GM23338 (cell line): ENCODE results near the gene COL24A1. TPM values are rescaled to one million over a fixed set of nuclear protein-coding genes. Genes with fewer than 3 reads are reported as not detected.

Experiments
- ATAC-seq: fragments of 200-7000 bp; cut with Tn5 transposase; 3 replicates; pipeline ENCODE4 v1.9.1; 2020
- DNase-seq: peaks from one replicate; pipeline ENCODE4 v3.0.0-alpha.2; 2015; ENCODE audit warnings: low spot score
- H2AFZ ChIP-seq: fragments of 200-600 bp; sonication (generic); 2 replicates; pipeline ENCODE4 v1.8.0; 2016; ENCODE audit warnings: antibody characterized with exemption, mild to moderate bottlenecking, moderate library complexity
- H3F3A ChIP-seq: fragments of 200-600 bp; sonication (generic); replicated peaks from 2 replicates; pipeline ENCODE4 v1.8.0; 2017; ENCODE audit warnings: antibody characterized with exemption, mixed run types, low read depth
- H3K27ac ChIP-seq: fragments of 200-600 bp; sonication (generic); 2 replicates; pipeline ENCODE4 v1.6.1; 2016; ENCODE audit warnings: low read depth
- H3K27me3 ChIP-seq: fragments of 200-600 bp; sonication (generic); 2 replicates; pipeline ENCODE4 v1.8.0; 2016; ENCODE audit warnings: mild to moderate bottlenecking, mixed run types, moderate library complexity; ENCODE audit not compliant: insufficient read depth
- H3K36me3 ChIP-seq: fragments of 200-600 bp; sonication (generic); 2 replicates; pipeline ENCODE4 v1.8.0; 2016; ENCODE audit warnings: mild to moderate bottlenecking; ENCODE audit not compliant: insufficient read depth
- H3K4me1 ChIP-seq: fragments of 200-600 bp; sonication (generic); 2 replicates; pipeline ENCODE4 v1.8.0; 2016; ENCODE audit warnings: mild to moderate bottlenecking, moderate library complexity; ENCODE audit not compliant: insufficient read depth
- H3K4me2 ChIP-seq: fragments of 200-600 bp; sonication (generic); 2 replicates; pipeline ENCODE4 v1.7.1; 2017; ENCODE audit warnings: mixed run types
- H3K4me3 ChIP-seq: fragments of 200-600 bp; sonication (generic); 2 replicates; pipeline ENCODE4 v1.6.1; 2016; ENCODE audit warnings: mixed run types
- H3K79me2 ChIP-seq: fragments of 200-600 bp; sonication (generic); replicated peaks from 2 replicates; pipeline ENCODE4 v1.8.0; 2017; ENCODE audit warnings: mild to moderate bottlenecking; ENCODE audit not compliant: insufficient read depth
- H3K9me2 ChIP-seq: fragments of 200-600 bp; sonication (generic); 2 replicates; pipeline ENCODE4 v1.8.0; 2017; ENCODE audit not compliant: insufficient read depth
- H4K20me1 ChIP-seq: fragments of 200-600 bp; sonication (generic); replicated peaks from 2 replicates; pipeline ENCODE4 v1.8.0; 2017; ENCODE audit warnings: mild to moderate bottlenecking; ENCODE audit not compliant: insufficient read depth
- H3K27ac Mint-ChIP-seq: 2 replicates; pipeline ENCODE4 v1.8.0; 2020; ENCODE audit warnings: inconsistent platforms, mild to moderate bottlenecking, moderate library complexity, mixed read lengths
- H3K27me3 Mint-ChIP-seq: 3 replicates; pipeline ENCODE4 v1.8.0; 2022; ENCODE audit warnings: low read depth, mild to moderate bottlenecking, moderate library complexity, mixed read lengths, inconsistent platforms; ENCODE audit not compliant: insufficient read depth, poor library complexity
- H3K36me3 Mint-ChIP-seq: 3 replicates; pipeline ENCODE4 v1.8.0; 2021; ENCODE audit warnings: low read depth, mild to moderate bottlenecking, inconsistent platforms, moderate library complexity, mixed read lengths
- H3K4me1 Mint-ChIP-seq: 3 replicates; pipeline ENCODE4 v1.8.0; 2020; ENCODE audit warnings: mild to moderate bottlenecking, inconsistent platforms, mixed read lengths
- H3K4me3 Mint-ChIP-seq: 3 replicates; pipeline ENCODE4 v1.8.0; 2021; ENCODE audit warnings: moderate library complexity, mild to moderate bottlenecking, inconsistent platforms, mixed read lengths
- H3K9me3 Mint-ChIP-seq: 3 replicates; pipeline ENCODE4 v1.8.0; 2020; ENCODE audit warnings: moderate library complexity, mild to moderate bottlenecking, inconsistent platforms, mixed read lengths
- CREB1 ChIP-seq: fragments of 250-450 bp; sonication (Bioruptor Pico); IDR thresholded peaks from 2 replicates; pipeline ENCODE4 v1.5.0; 2020; ENCODE audit warnings: low read depth, mild to moderate bottlenecking, moderate library complexity
- EZH2 ChIP-seq: fragments of 200-600 bp; sonication (generic); IDR thresholded peaks from one replicate; pipeline ENCODE4 v1.8.0; 2017; ENCODE audit warnings: antibody characterized with exemption, mild to moderate bottlenecking, low read depth; ENCODE audit not compliant: unreplicated experiment
- EZH2phosphoT487 ChIP-seq: fragments of 200-600 bp; sonication (generic); IDR thresholded peaks from one replicate; pipeline ENCODE4 v1.8.1; 2018; ENCODE audit warnings: antibody characterized with exemption; ENCODE audit not compliant: unreplicated experiment
- JUNB ChIP-seq: IDR thresholded peaks from one replicate; pipeline ENCODE4 v1.6.1; 2016; ENCODE audit warnings: antibody characterized with exemption; ENCODE audit not compliant: unreplicated experiment
- NANOG ChIP-seq: IDR thresholded peaks from 2 replicates; pipeline ENCODE4 v1.6.1; 2016; ENCODE audit warnings: antibody characterized with exemption, borderline replicate concordance
- STAT1 ChIP-seq: IDR thresholded peaks from one replicate; pipeline ENCODE4 v1.6.1; 2016; ENCODE audit warnings: antibody characterized with exemption; ENCODE audit not compliant: unreplicated experiment
- ZNF114 ChIP-seq: fragments of 250-450 bp; sonication (Bioruptor Pico); IDR thresholded peaks from 2 replicates; pipeline ENCODE4 v1.5.0; 2020; ENCODE audit warnings: mild to moderate bottlenecking, moderate library complexity
- ZNF331 ChIP-seq: fragments of 250-450 bp; sonication (Bioruptor Pico); IDR thresholded peaks from 2 replicates; pipeline ENCODE4 v1.5.0; 2020; ENCODE audit warnings: low read depth, mild to moderate bottlenecking, moderate library complexity
- polyA plus RNA-seq: library from polyadenylated mRNA; unstranded; fragments of >200 nt; fragmentation: Nextera tagmentation; extraction: Ambion mirVana; gene quantifications from 2 replicates; pipeline ENCODE4 v1.2.1, GENCODE V29; 2016
- total RNA-seq: library from RNA; depleted of rRNA; stranded (reverse); fragments of >200 nt; shearing (Covaris generic); gene quantifications from 2 replicates; pipeline ENCODE4 v1.2.3, GENCODE V29; 2014
- TF ChIP-seq, protein P1 (sequence below), 2 experiments: fragments of 200-600 bp in 1 of 2; sonication (generic) in 1 of 2; conservative IDR thresholded peaks; 2 replicates each; pipeline versions ENCODE4 v1.5.1 to v1.6.1; 2016 to 2017; ENCODE audit warnings: antibody characterized with exemption in 2 of 2, low read depth in 2 of 2, mild to moderate bottlenecking in 2 of 2, moderate library complexity in 1 of 2
- TF ChIP-seq, protein P2 (sequence below): IDR thresholded peaks from one replicate; pipeline ENCODE4 v1.6.1; 2018; ENCODE audit warnings: antibody characterized with exemption; ENCODE audit not compliant: unreplicated experiment
- TF ChIP-seq, protein P3 (sequence below): IDR thresholded peaks from 2 replicates; pipeline ENCODE4 v1.6.1; 2016; ENCODE audit warnings: antibody characterized with exemption

COL24A1 gene
- total and polyA plus RNA-seq, 2 experiments from 2014 or later, result 1.2 to 2.1 TPM

DNA sequence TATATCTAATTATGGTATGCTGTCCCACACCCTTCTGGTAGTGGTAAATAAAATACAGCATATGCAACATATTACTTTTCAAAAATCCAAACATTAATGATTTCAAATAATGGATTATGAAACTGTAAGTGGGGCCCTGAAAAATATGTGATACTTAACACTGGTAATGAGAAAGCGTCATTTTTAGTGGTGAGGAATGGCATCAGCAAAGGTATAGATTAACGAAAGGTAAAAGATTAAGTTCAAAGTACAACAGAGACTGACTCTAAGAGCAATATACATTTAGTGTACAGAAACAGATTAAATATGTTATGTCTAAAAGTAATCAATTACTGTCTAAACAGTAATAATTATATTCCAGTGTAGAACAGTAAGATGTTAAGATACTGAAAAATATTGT is 194.1 kb downstream of the COL24A1 start:
- H3K79me2 ChIP-seq, result no peaks in the 10 kb centered on the region
- no peak overlapping the region for H3K4me2 ChIP-seq
- no peaks in the 10 kb centered on the region for H3K27me3 ChIP-seq
- H4K20me1 ChIP-seq, result no peaks in the 10 kb centered on the region
- ATAC-seq (no peak), DNase-seq (no peak)
- Mint-ChIP-seq H3K27ac (no peak overlapping the region), H3K4me3 (no peak overlapping the region), H3K27me3 (no peaks in the 10 kb centered on the region), H3K4me1 (peaks cover 6% of the 10 kb centered on the region; the same call in 1 of the 3 replicates), H3K36me3 (no peaks in the 10 kb centered on the region), H3K9me3 (no peaks in the 10 kb centered on the region)
- H3K9me2 ChIP-seq, result peaks cover 5% of the 10 kb centered on the region; the same call in 1 of the 2 replicates
- TF ChIP-seq JUNB (no peak), NANOG (no peak), EZH2phosphoT487 (no peak), ZNF331 (CRISPR knock-in tag) (no peak), ZNF114 (CRISPR knock-in tag) (no peak), CREB1 (no peak), STAT1 (no peak), EZH2 (no peak)
- TF ChIP-seq, protein P1, sequence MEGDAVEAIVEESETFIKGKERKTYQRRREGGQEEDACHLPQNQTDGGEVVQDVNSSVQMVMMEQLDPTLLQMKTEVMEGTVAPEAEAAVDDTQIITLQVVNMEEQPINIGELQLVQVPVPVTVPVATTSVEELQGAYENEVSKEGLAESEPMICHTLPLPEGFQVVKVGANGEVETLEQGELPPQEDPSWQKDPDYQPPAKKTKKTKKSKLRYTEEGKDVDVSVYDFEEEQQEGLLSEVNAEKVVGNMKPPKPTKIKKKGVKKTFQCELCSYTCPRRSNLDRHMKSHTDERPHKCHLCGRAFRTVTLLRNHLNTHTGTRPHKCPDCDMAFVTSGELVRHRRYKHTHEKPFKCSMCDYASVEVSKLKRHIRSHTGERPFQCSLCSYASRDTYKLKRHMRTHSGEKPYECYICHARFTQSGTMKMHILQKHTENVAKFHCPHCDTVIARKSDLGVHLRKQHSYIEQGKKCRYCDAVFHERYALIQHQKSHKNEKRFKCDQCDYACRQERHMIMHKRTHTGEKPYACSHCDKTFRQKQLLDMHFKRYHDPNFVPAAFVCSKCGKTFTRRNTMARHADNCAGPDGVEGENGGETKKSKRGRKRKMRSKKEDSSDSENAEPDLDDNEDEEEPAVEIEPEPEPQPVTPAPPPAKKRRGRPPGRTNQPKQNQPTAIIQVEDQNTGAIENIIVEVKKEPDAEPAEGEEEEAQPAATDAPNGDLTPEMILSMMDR (conservative IDR thresholded peaks at IDR 0.05; ENCODE audit: low read depth in 2 of 2), result no peak
- TF ChIP-seq, protein P2, sequence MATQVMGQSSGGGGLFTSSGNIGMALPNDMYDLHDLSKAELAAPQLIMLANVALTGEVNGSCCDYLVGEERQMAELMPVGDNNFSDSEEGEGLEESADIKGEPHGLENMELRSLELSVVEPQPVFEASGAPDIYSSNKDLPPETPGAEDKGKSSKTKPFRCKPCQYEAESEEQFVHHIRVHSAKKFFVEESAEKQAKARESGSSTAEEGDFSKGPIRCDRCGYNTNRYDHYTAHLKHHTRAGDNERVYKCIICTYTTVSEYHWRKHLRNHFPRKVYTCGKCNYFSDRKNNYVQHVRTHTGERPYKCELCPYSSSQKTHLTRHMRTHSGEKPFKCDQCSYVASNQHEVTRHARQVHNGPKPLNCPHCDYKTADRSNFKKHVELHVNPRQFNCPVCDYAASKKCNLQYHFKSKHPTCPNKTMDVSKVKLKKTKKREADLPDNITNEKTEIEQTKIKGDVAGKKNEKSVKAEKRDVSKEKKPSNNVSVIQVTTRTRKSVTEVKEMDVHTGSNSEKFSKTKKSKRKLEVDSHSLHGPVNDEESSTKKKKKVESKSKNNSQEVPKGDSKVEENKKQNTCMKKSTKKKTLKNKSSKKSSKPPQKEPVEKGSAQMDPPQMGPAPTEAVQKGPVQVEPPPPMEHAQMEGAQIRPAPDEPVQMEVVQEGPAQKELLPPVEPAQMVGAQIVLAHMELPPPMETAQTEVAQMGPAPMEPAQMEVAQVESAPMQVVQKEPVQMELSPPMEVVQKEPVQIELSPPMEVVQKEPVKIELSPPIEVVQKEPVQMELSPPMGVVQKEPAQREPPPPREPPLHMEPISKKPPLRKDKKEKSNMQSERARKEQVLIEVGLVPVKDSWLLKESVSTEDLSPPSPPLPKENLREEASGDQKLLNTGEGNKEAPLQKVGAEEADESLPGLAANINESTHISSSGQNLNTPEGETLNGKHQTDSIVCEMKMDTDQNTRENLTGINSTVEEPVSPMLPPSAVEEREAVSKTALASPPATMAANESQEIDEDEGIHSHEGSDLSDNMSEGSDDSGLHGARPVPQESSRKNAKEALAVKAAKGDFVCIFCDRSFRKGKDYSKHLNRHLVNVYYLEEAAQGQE, result no peak
- TF ChIP-seq, protein P3, sequence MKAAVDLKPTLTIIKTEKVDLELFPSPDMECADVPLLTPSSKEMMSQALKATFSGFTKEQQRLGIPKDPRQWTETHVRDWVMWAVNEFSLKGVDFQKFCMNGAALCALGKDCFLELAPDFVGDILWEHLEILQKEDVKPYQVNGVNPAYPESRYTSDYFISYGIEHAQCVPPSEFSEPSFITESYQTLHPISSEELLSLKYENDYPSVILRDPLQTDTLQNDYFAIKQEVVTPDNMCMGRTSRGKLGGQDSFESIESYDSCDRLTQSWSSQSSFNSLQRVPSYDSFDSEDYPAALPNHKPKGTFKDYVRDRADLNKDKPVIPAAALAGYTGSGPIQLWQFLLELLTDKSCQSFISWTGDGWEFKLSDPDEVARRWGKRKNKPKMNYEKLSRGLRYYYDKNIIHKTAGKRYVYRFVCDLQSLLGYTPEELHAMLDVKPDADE, result no peak
- H3K4me3 ChIP-seq, result no peak overlapping the region
- H3F3A ChIP-seq, result no peaks in the 10 kb centered on the region
- H3K36me3 ChIP-seq, result no peaks in the 10 kb centered on the region
- no peak overlapping the region for H2AFZ ChIP-seq
- H3K27ac ChIP-seq, result no peak overlapping the region
- H3K4me1 ChIP-seq, result no peaks in the 10 kb centered on the region; the same call in 1 of the 2 replicates
